ENCODE data around the gene CLIC6.

- TF ChIP-seq MYC (IDR thresholded peaks at IDR 0.05; ENCODE audit: low read depth, low read length) (no peak), MYC (CRISPR knock-in tag; IDR thresholded peaks at IDR 0.05; ENCODE audit: borderline replicate concordance, low read depth) (no peak), PURB (CRISPR knock-in tag; IDR thresholded peaks at IDR 0.05; ENCODE audit: low read depth) (no peak), USF2 (CRISPR knock-in tag; IDR thresholded peaks at IDR 0.05) (no peak), REST (IDR thresholded peaks at IDR 0.05; ENCODE audit: borderline replicate concordance) (no peak), REST (CRISPR knock-in tag; IDR thresholded peaks at IDR 0.05; ENCODE audit: low read depth) (no peak), PHB2 (IDR thresholded peaks at IDR 0.05; ENCODE audit: low read depth) (no peak), JUNB (CRISPR knock-in tag; conservative IDR thresholded peaks at IDR 0.05) (no peak), IRF2 (CRISPR knock-in tag; IDR thresholded peaks at IDR 0.05) (no peak), CTCF (IDR thresholded peaks at IDR 0.05 in 2 of 3, conservative IDR thresholded peaks at IDR 0.05 in 1 of 3; ENCODE audit: insufficient read depth in 2 of 3, low read depth in 1 of 3, low read length in 3 of 3) (no peak), KLF13 (tag; IDR thresholded peaks at IDR 0.05; ENCODE audit: borderline replicate concordance, low read depth) (no peak), HMBOX1 (IDR thresholded peaks at IDR 0.05) (no peak), ESRRA (IDR thresholded peaks at IDR 0.05; ENCODE audit: borderline replicate concordance, low read depth) (no peak), ZSCAN29 (IDR thresholded peaks at IDR 0.05) (no peak), ZNF280B (CRISPR knock-in tag; IDR thresholded peaks at IDR 0.05) (no peak), MXI1 (IDR thresholded peaks at IDR 0.05; ENCODE audit: low read depth, low read length) (no peak)
These were observed 29.0 kb downstream of the CLIC6 start for GRCh38 chr21:34697826-34698225.
